PC-9 (cell line): ENCODE data around the gene TUFT1.

Experiments used
- EZH2 ChIP-seq: fragments of 200-600 bp; sonication (generic); IDR thresholded peaks from 2 replicates; pipeline ENCODE4 v1.8.0; 2017; ENCODE audit warnings: antibody characterized with exemption, low read depth
- TF ChIP-seq, protein P1 (sequence below): fragments of 200-600 bp; sonication (generic); conservative IDR thresholded peaks from 2 replicates; pipeline ENCODE4 v1.6.1; 2017; ENCODE audit warnings: mixed run types, antibody characterized with exemption, mild to moderate bottlenecking, moderate library complexity

DNA sequence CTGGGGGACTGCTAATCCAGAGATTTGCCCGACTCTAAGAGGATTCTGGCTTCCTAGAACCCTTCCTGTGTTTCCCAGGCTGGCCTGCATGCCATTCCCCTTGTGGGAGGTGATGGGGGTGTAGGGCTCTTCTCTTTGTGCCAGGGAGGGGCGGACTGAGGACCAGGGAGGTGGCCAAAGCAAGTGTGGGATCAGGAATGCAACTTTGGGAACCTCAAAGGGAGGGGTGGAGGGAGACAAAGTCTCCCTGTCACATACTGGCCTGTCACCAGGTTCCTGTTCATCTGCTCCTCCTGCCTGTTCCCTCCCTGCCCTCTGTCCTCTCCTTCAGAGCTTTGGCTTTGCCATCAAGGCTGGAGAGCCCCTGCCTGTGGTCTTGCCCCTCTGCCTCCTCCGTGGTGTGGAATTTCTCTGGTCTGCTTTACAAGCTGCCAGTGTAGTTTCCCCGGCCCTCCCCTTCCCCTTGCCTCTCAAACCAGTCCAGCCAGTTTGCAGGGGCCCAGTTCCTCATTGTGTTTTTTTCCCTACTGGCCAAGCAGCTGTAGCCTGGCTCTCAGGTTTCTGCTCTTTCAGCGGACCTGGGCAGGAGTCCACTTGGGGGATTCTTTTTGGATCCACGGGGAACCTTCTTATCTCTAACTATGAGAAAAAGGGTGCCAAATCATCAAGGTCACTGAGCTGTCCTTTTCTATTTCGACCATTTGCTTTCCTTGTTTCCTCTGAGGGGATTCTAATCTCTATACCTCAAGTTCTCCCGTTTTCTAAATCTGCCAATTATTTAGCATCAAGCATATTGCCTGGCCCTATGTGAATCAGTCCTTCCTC lies 27.1 kb upstream of the TUFT1 start:
- TF ChIP-seq, protein P1, sequence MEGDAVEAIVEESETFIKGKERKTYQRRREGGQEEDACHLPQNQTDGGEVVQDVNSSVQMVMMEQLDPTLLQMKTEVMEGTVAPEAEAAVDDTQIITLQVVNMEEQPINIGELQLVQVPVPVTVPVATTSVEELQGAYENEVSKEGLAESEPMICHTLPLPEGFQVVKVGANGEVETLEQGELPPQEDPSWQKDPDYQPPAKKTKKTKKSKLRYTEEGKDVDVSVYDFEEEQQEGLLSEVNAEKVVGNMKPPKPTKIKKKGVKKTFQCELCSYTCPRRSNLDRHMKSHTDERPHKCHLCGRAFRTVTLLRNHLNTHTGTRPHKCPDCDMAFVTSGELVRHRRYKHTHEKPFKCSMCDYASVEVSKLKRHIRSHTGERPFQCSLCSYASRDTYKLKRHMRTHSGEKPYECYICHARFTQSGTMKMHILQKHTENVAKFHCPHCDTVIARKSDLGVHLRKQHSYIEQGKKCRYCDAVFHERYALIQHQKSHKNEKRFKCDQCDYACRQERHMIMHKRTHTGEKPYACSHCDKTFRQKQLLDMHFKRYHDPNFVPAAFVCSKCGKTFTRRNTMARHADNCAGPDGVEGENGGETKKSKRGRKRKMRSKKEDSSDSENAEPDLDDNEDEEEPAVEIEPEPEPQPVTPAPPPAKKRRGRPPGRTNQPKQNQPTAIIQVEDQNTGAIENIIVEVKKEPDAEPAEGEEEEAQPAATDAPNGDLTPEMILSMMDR, result no peak
- no peak for TF ChIP-seq EZH2
